HUES64 (cell line): ENCODE results near the gene PRKAG3.

Experiments used
- H3K27ac ChIP-seq: 2 replicates; pipeline ENCODE4 v1.7.0; 2013; ENCODE audit warnings: low read depth, low read length, inconsistent platforms
- H3K27me3 ChIP-seq: 2 replicates; pipeline ENCODE4 v1.6.1; 2013; ENCODE audit warnings: mild to moderate bottlenecking, low read length; ENCODE audit not compliant: insufficient read depth
- H3K36me3 ChIP-seq: 2 replicates; pipeline ENCODE4 v1.6.1; 2013; ENCODE audit warnings: mild to moderate bottlenecking, low read length; ENCODE audit not compliant: insufficient read depth
- H3K4me1 ChIP-seq: 2 replicates; pipeline ENCODE4 v1.6.1; 2013; ENCODE audit warnings: mild to moderate bottlenecking, low read length, moderate library complexity; ENCODE audit not compliant: insufficient read depth
- H3K4me3 ChIP-seq: 2 replicates; pipeline ENCODE4 v1.5.1; 2013; ENCODE audit warnings: mild to moderate bottlenecking, low read length, moderate library complexity
- H3K9ac ChIP-seq: 2 replicates; pipeline ENCODE4 v1.6.1; 2013; ENCODE audit warnings: mild to moderate bottlenecking, low read depth, low read length
- H3K9me3 ChIP-seq: 2 replicates; pipeline ENCODE4 v1.6.1; 2013; ENCODE audit warnings: low read depth, low read length; ENCODE audit not compliant: insufficient read depth
- WGBS: fragments of 150-250, 120-280 bp; methylation state at CpG from one replicate; pipeline ENCODE4 v1.1.7; 2013; ENCODE audit warnings: missing lambda C conversion rate; 5-methylcytosine and 5-hydroxymethylcytosine counted together

Gene PRKAG3

DNA sequence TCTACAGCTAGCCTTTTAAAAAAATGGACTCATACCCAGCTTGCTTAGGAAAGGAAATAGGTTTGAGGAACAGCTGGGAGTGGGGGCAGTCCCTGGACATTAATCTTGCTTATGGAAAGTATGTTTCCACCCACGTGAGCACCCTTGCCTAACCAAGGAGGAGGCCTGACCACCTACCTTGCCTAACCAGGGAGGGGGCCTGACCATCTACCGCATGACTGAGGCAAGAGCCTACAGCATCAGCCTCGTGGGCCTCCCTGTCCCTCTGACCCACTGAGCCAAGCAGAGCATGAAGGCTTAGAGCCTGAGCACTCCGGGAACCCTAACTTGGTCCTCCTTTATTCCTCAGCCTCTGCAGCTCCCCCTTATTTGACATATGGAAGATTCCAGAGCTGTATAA, 20.2 kb downstream of the PRKAG3 start:
- Histone ChIP-seq H3K4me3 (no peak overlapping the region), H3K27ac (no peak overlapping the region), H3K9ac (no peak overlapping the region), H3K4me1 (peaks cover 2% of the 10 kb centered on the region), H3K27me3 (0 out of 2 replicates have a peak, but pooled peaks cover 3% of the 10 kb centered on the region), H3K9me3 (no peaks in the 10 kb centered on the region), H3K36me3 (no peaks in the 10 kb centered on the region)
- 84% methylated on average over 4 of the region's 4 CpGs for WGBS

DNA sequence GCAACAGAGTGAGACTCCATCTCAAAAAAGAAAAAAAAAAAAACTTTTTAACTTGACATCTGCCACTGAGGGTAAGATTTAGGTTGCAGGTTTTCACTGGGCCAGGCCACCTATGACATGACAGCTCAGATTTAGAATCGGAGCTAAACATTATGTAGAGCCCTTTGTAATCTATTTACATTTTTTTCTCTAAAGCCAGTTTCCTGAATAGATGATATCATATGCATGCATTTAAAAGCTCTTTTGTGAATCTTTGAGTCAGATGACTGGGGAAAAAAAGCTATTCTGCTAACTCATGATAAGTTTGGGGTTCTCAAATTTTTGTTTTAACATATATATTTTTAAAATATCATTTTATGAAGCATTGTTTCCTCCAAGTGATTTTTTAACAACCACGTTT, 21.3 kb downstream of the PRKAG3 start:
- Histone ChIP-seq H3K9ac (no peak overlapping the region), H3K27ac (no peak overlapping the region), H3K4me3 (no peak overlapping the region), H3K9me3 (no peaks in the 10 kb centered on the region), H3K27me3 (0 out of 2 replicates have a peak, but pooled peaks cover 3% of the 10 kb centered on the region), H3K36me3 (no peaks in the 10 kb centered on the region), H3K4me1 (peaks cover 14% of the 10 kb centered on the region)
- 91% methylated on average over 2 of the region's 2 CpGs for WGBS

DNA sequence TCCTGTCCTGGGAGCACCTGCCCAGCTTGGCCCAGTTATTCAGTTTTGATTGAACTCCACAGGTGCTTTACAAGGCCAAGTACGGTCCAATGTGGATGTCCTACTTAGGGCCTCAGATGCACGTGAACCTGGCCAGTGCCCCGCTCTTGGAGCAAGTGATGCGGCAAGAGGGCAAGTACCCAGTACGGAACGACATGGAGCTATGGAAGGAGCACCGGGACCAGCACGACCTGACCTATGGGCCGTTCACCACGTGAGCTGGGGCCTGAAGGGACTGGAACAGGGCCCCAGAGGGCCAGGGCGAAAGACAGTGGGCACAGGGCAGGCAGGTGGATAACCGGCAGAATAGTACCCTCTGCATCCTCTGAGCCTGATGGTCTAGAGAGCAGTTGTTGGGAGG, 22.1 kb downstream of the PRKAG3 start:
- WGBS = 93% methylated on average over 12 of the region's 12 CpGs
- Histone ChIP-seq H3K4me3 (no peak overlapping the region), H3K9me3 (peaks cover 4% of the 10 kb centered on the region; the same call in 1 of the 2 replicates), H3K4me1 (peaks cover 15% of the 10 kb centered on the region), H3K9ac (no peak overlapping the region), H3K27me3 (0 out of 2 replicates have a peak, but pooled peaks cover 3% of the 10 kb centered on the region), H3K27ac (no peak overlapping the region), H3K36me3 (no peaks in the 10 kb centered on the region)

DNA sequence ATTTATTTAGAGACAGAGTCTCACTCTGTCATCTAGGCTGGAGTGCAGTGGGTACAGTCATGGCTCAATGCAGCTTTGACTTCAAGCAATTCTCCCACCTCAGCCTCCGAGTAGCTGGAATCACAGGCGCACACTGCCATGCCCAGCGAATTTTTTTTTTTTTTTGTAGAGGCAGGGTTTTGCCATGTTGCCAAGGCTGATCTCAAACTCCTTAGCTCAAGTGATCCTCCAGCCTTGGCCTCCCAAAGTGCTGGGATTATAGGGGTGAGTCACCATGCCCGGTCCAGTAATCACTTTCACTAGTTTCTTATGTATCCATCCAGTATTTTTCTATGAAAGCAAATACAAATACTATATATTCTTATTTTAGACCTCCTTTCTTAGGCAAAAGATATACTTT, 24.0 kb downstream of the PRKAG3 start:
- no peak overlapping the region for H3K4me3 ChIP-seq
- H3K9me3 ChIP-seq = peaks cover 10% of the 10 kb centered on the region; the same call in 1 of the 2 replicates
- H3K27me3 ChIP-seq = 0 out of 2 replicates have a peak, but pooled peaks cover 3% of the 10 kb centered on the region
- no peak overlapping the region for H3K27ac ChIP-seq
- 98% methylated on average over 3 of the region's 4 CpGs for WGBS
- no peak overlapping the region for H3K9ac ChIP-seq
- H3K36me3 ChIP-seq = no peaks in the 10 kb centered on the region
- peaks cover 15% of the 10 kb centered on the region for H3K4me1 ChIP-seq

- WGBS = 87% methylated on average over 9 of the region's 10 CpGs
- Histone ChIP-seq H3K4me3 (no peak overlapping the region), H3K27ac (peak overlapping the region; percentile 9), H3K4me1 (peaks cover 15% of the 10 kb centered on the region), H3K9me3 (peaks cover 10% of the 10 kb centered on the region; the same call in 1 of the 2 replicates), H3K36me3 (no peaks in the 10 kb centered on the region), H3K9ac (no peak overlapping the region), H3K27me3 (0 out of 2 replicates have a peak, but pooled peaks cover 3% of the 10 kb centered on the region)
Measured at GRCh38 chr2:218806346-218806978, 25.1 kb downstream of the PRKAG3 start.

DNA sequence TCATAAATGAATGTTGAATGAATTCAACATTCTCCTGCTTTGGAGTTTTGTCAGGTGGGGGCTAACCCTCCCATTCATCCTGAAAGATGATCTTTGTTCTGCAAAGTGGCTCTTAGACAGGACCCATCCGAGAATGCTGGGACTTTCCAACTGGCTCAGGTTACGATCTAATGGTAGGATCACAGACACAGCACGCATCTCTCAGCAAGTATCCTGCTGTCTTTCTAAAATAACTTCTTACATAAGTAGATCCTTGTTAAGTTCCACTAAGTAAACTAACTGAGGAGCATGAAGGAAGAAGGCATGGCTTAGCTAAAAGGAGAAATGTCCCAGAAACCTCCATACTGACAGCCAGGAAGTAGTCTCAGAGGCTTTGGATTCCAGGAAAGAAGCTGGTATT, 26.0 kb downstream of the PRKAG3 start:
- Histone ChIP-seq H3K36me3 (no peaks in the 10 kb centered on the region), H3K4me3 (no peak overlapping the region), H3K9me3 (peaks cover 10% of the 10 kb centered on the region; the same call in 1 of the 2 replicates), H3K27ac (peak overlapping the region; percentile 59; the same call in 1 of the 2 replicates), H3K27me3 (0 out of 2 replicates have a peak, but pooled peaks cover 3% of the 10 kb centered on the region), H3K4me1 (peaks cover 15% of the 10 kb centered on the region), H3K9ac (no peak overlapping the region)
- WGBS = 31% methylated on average over 3 of the region's 3 CpGs

DNA sequence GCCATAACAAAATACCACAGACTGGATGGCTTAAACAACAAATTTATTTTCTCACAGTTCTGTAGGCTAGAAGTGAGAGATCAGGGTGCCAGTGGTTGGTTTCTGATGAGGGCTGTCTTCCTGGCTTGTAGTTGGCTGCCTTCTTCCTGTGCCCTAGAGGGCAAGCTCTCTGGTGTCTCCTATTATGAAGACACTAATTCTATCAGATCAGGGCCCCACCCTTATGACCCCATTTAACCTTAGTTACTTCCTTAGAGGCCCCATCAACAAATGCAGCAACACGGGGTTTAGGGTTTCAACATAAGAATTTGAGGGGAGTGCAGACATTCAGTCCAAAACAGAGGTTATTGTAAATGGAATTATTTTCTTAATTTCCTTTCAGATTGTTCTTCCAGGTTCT, 26.8 kb downstream of the PRKAG3 start:
- 100% methylated on average over 1 of the region's 1 CpG for WGBS
- Histone ChIP-seq H3K27ac (no peak overlapping the region), H3K27me3 (0 out of 2 replicates have a peak, but pooled peaks cover 3% of the 10 kb centered on the region), H3K4me1 (peaks cover 18% of the 10 kb centered on the region), H3K9ac (no peak overlapping the region), H3K9me3 (peaks cover 10% of the 10 kb centered on the region; the same call in 1 of the 2 replicates), H3K36me3 (no peaks in the 10 kb centered on the region), H3K4me3 (no peak overlapping the region)

DNA sequence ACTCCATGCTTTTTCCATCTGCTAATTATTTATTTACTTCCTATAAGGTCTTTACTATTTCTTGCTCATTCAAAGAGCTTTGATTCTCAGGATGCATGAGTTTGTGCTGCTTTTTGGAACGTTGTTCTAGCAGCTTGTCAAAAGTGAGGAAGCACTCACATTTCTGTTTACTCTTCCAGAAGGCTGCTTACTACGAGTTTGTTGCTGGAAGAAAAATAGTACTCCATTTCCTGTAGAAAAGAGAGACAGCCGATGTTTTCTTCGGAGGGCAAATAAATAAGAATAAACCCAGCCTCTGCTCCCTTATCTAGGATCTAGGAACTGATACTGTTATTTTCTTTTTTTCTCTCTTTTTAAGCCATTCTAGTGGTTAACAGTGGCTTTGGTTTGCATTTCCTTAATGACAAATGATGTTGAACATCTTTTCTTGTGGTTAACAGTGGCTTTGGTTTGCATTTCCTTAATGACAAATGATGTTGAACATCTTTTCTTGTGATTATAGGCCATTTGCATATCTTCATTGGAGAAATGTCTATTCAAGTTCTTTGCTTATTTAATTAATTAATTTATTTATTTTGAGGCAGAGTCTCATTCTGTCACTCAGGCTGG, 29.1 kb downstream of the PRKAG3 start:
- Histone ChIP-seq H3K9me3 (peaks cover 10% of the 10 kb centered on the region; the same call in 1 of the 2 replicates), H3K9ac (no peak overlapping the region), H3K27ac (no peak overlapping the region), H3K4me1 (peaks cover 30% of the 10 kb centered on the region), H3K27me3 (no peaks in the 10 kb centered on the region), H3K36me3 (no peaks in the 10 kb centered on the region), H3K4me3 (no peak overlapping the region)
- WGBS = 73% methylated on average over 2 of the region's 4 CpGs

DNA sequence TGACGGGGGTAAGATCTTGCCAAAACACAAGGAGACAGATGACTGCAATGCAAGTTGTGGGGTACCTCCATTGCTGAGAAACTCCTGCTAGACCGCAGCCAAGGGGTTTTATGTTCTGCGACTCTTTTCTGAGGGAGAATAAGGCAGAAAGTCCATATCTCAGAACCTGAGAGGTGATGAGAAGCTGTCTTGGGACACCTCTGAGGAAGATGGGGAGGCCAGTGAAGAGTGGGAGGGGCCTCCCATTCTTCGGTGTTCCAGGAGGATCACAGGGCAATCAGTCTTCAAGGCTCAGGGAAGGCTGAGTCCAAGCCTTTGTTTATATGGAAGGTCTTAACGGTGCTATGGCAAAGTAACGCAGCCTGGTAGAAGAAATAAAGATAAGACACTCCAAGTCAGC, 31.6 kb downstream of the PRKAG3 start:
- H3K4me3 ChIP-seq = no peak overlapping the region
- 75% methylated on average over 6 of the region's 6 CpGs for WGBS
- H3K27me3 ChIP-seq = no peaks in the 10 kb centered on the region
- H3K9me3 ChIP-seq = peaks cover 10% of the 10 kb centered on the region; the same call in 1 of the 2 replicates
- H3K9ac ChIP-seq = no peak overlapping the region
- H3K36me3 ChIP-seq = no peaks in the 10 kb centered on the region
- H3K27ac ChIP-seq = peak overlapping the region; percentile 36; the same call in 1 of the 2 replicates
- H3K4me1 ChIP-seq = peaks cover 15% of the 10 kb centered on the region

- Histone ChIP-seq H3K36me3 (no peaks in the 10 kb centered on the region), H3K4me3 (no peak overlapping the region), H3K27me3 (no peaks in the 10 kb centered on the region), H3K27ac (no peak overlapping the region; the same call in 1 of the 2 replicates), H3K9me3 (peaks cover under 1% of the 10 kb centered on the region; the same call in 1 of the 2 replicates), H3K9ac (no peak overlapping the region), H3K4me1 (peaks cover 15% of the 10 kb centered on the region)
- WGBS = 52% methylated on average over 11 of the region's 12 CpGs
Measured at GRCh38 chr2:218798767-218799504, 32.7 kb downstream of the PRKAG3 start.

DNA sequence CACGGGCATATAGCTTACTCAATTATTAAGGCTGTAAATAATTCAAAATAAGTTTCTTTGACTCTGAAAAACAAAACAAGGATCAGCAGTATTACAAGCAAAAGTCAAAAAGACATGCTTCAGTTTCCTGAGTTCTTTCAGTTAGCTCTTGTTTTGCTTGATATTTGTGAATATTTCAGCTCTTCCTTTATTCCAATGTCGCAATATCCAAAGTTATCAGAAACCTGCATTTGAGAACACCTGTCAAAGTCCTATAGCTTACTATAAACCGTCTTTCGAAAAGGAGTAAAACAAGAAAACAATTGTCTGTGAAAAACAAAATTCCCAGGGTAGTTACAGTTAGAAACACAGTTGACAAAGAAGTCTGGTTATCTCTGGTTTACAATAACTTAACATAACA, 34.9 kb downstream of the PRKAG3 start:
- Histone ChIP-seq H3K4me3 (no peak overlapping the region), H3K36me3 (no peaks in the 10 kb centered on the region), H3K9me3 (no peaks in the 10 kb centered on the region), H3K9ac (no peak overlapping the region), H3K27me3 (no peaks in the 10 kb centered on the region), H3K27ac (no peak overlapping the region), H3K4me1 (peaks cover 15% of the 10 kb centered on the region; the same call in 1 of the 2 replicates)
- WGBS = 96% methylated on average over 4 of the region's 4 CpGs
